Body of pancreas (tissue), 4 donors: ENCODE results near the gene CD8A.

Source experiments
- POLR2A ChIP-seq, 3 donors: fragments of 450-650 bp; IDR thresholded peaks; one replicate each; pipeline ENCODE4 v1.6.1; 2016; ENCODE audit warnings: antibody characterized with exemption in 3 of 3, mild to moderate bottlenecking in 2 of 3
- TF ChIP-seq, protein P1 (sequence below), 7 experiments: fragments of 450-650 bp in 4 of 7; fragments of 200-600 bp in 3 of 7; sonication (generic) in 3 of 7; IDR thresholded peaks; one replicate each; pipeline ENCODE4 v1.5.1; 2016 to 2019; ENCODE audit warnings: antibody characterized with exemption in 7 of 7

DNA sequence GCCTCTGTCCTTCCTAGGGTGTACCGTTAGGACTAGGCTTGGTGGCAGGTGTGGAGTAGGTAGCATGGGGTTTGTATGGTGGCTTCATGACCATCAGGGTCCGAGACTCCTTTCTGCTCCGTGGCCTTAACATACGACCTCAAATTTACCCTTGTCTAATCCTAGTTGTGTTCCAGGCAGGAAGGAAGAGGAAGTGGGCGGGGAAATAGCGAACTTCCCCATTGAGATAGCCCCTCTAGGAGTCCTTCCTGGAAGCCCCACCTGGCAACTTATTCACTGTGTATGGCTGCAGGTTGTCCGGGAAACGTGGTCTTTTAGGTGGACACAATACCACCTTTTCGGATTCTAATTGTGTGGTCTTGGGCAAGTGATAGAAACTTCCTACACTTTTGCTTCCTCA is 9.3 kb downstream of the CD8A start:
- no peak for TF ChIP-seq POLR2A (IDR thresholded peaks at IDR 0.05)
- TF ChIP-seq, protein P1, sequence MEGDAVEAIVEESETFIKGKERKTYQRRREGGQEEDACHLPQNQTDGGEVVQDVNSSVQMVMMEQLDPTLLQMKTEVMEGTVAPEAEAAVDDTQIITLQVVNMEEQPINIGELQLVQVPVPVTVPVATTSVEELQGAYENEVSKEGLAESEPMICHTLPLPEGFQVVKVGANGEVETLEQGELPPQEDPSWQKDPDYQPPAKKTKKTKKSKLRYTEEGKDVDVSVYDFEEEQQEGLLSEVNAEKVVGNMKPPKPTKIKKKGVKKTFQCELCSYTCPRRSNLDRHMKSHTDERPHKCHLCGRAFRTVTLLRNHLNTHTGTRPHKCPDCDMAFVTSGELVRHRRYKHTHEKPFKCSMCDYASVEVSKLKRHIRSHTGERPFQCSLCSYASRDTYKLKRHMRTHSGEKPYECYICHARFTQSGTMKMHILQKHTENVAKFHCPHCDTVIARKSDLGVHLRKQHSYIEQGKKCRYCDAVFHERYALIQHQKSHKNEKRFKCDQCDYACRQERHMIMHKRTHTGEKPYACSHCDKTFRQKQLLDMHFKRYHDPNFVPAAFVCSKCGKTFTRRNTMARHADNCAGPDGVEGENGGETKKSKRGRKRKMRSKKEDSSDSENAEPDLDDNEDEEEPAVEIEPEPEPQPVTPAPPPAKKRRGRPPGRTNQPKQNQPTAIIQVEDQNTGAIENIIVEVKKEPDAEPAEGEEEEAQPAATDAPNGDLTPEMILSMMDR (IDR thresholded peaks at IDR 0.05): no peak
